ENCODE data around the gene APEH. TPM values are rescaled to one million over a fixed set of nuclear protein-coding genes. Genes with fewer than 3 reads are reported as not detected.

APEH gene
- total RNA-seq, 1 donor from 2014 or later: 88.5 TPM

DNA sequence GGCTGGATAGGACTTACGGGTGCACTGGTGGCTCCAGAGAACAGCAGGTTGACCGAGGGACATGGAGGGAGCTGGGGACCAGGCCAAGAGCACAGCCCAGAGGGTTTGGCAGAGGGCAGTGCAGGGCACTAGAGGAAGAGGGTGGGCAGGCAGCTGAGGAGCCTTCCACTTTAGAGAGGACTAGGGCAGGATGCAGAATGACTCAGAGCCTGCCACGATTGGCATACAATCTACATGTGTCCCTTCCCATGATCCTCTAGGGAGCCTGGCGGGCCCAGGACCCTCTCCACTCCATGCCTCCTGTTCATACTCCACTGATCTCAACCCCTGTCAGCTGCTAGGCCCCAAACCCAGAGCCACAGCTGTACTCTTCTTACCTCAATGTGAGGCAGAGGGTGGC is 14.4 kb upstream of the APEH start:
- Histone ChIP-seq H3K27me3 (no peaks in the 10 kb centered on the region), H3K9me3 (no peaks in the 10 kb centered on the region), H3K4me3 (no peak overlapping the region), H3K27ac (no peak overlapping the region), H3K36me3 (no peaks in the 10 kb centered on the region), H3K4me1 (no peaks in the 10 kb centered on the region)
- intact Hi-C loops (cut with DNase I): loop anchor here (10.0 kb wide), 1 partner anchor 105 kb away; the partner anchor contains the start of gene BSN
- DNase-seq: no peak
- ATAC-seq: no peak
- TF ChIP-seq, protein P1, sequence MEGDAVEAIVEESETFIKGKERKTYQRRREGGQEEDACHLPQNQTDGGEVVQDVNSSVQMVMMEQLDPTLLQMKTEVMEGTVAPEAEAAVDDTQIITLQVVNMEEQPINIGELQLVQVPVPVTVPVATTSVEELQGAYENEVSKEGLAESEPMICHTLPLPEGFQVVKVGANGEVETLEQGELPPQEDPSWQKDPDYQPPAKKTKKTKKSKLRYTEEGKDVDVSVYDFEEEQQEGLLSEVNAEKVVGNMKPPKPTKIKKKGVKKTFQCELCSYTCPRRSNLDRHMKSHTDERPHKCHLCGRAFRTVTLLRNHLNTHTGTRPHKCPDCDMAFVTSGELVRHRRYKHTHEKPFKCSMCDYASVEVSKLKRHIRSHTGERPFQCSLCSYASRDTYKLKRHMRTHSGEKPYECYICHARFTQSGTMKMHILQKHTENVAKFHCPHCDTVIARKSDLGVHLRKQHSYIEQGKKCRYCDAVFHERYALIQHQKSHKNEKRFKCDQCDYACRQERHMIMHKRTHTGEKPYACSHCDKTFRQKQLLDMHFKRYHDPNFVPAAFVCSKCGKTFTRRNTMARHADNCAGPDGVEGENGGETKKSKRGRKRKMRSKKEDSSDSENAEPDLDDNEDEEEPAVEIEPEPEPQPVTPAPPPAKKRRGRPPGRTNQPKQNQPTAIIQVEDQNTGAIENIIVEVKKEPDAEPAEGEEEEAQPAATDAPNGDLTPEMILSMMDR (IDR thresholded peaks at IDR 0.05): no peak

- Histone ChIP-seq H3K36me3 (no peaks in the 10 kb centered on the region), H3K9me3 (no peaks in the 10 kb centered on the region), H3K4me1 (no peaks in the 10 kb centered on the region), H3K27ac (no peak overlapping the region), H3K27me3 (no peaks in the 10 kb centered on the region), H3K4me3 (no peak overlapping the region)
- DNase-seq (no peak), ATAC-seq (no peak)
- intact Hi-C loops (cut with DNase I): loop anchor here (10.0 kb wide), 1 partner anchor 106 kb away; the partner anchor contains the start of gene BSN
- TF ChIP-seq, protein P1 (IDR thresholded peaks at IDR 0.05): no peak
Observed at GRCh38 chr3:49661281-49661680, 12.9 kb upstream of the APEH start.

DNA sequence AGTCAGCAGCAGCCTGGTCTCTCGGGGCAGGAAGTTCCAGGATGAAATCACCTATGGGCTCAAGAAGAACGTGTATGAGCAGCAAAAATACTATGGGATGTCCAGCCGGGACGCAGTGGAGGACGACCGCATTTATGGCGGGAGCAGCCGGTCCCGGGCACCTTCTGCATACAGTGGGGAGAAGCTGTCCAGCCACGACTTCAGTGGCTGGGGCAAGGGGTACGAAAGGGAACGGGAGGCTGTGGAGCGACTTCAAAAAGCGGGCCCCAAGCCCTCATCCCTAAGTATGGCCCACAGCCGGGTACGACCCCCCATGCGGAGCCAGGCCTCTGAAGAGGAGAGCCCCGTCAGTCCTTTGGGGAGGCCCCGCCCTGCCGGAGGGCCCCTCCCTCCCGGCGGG is 12.1 kb upstream of the APEH start:
- Histone ChIP-seq H3K27ac (no peak overlapping the region), H3K9me3 (no peaks in the 10 kb centered on the region), H3K4me1 (no peaks in the 10 kb centered on the region), H3K27me3 (no peaks in the 10 kb centered on the region), H3K4me3 (no peak overlapping the region), H3K36me3 (no peaks in the 10 kb centered on the region)
- ATAC-seq: no peak
- intact Hi-C loops (cut with DNase I): loop anchor here (10.0 kb wide), 1 partner anchor 107 kb away; the partner anchor contains the start of gene BSN
- TF ChIP-seq, protein P1 (IDR thresholded peaks at IDR 0.05): no peak
- DNase-seq: no peak

- Histone ChIP-seq H3K9me3 (no peaks in the 10 kb centered on the region), H3K27me3 (no peaks in the 10 kb centered on the region), H3K27ac (no peak overlapping the region), H3K36me3 (no peaks in the 10 kb centered on the region), H3K4me3 (no peak overlapping the region), H3K4me1 (no peaks in the 10 kb centered on the region)
- intact Hi-C loops (cut with DNase I): loop anchor here (10.0 kb wide), 1 partner anchor 108 kb away; the partner anchor contains the start of gene BSN
- DNase-seq (no peak), ATAC-seq (no peak)
- TF ChIP-seq, protein P1 (IDR thresholded peaks at IDR 0.05): no peak
Observed at GRCh38 chr3:49662720-49663413, 11.3 kb upstream of the APEH start.

DNA sequence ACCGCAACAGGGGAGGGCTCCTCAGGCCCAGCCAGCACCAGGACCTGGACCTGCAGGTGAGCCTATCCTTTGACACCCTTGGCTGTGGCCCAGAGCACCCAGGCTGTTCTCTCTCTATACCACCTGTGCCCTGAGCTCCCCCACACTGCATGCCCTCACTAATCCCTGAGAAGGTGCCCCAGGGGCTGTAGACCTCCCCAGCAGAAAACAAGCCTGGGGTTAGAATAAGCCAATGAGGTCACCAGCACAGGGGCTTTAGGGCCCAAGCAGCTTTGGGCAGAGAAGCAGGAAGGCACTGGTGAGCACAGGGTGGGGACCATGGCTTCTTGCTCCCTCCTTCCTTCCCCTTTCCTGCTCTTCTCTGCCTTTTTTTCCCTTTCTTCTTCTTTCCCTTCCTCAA is 10.3 kb upstream of the APEH start:
- ATAC-seq (no peak), DNase-seq (no peak)
- H3K36me3 ChIP-seq: no peaks in the 10 kb centered on the region
- TF ChIP-seq, protein P1 (IDR thresholded peaks at IDR 0.05): no peak
- H3K27ac ChIP-seq: no peak overlapping the region
- intact Hi-C loops (cut with DNase I): loop anchor here (10.0 kb wide), 1 partner anchor 109 kb away; the partner anchor contains the start of gene BSN
- H3K4me1 ChIP-seq: no peaks in the 10 kb centered on the region
- H3K4me3 ChIP-seq: no peak overlapping the region
- no peaks in the 10 kb centered on the region for H3K27me3 ChIP-seq
- no peaks in the 10 kb centered on the region for H3K9me3 ChIP-seq

Measured in upper lobe of right lung (tissue), 1 donor.